Hair follicle dermal papilla cell (primary cell): ENCODE results near the gene GAGE1. TPM values are rescaled to one million over a fixed set of nuclear protein-coding genes. Genes with fewer than 3 reads are reported as not detected.

ENCODE experiments used
- total RNA-seq: library from RNA; depleted of rRNA; stranded (reverse); fragments of >200 nt; gene quantifications from 2 replicates; pipeline ENCODE4 v1.2.3, GENCODE V29; 2012

GAGE1 gene, protein sequence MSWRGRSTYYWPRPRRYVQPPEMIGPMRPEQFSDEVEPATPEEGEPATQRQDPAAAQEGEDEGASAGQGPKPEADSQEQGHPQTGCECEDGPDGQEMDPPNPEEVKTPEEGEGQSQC
- not detected in 2 replicates for total RNA-seq

GRCh38 chrX:49598720-49599119, at the start of gene GAGE1:
Gene GAGE1, plus strand, starts transcription at chrX:49599020. Its CDS starts 1,155 bp downstream, at chrX:49600175.

GRCh38 chrX:49550989-49551388, 47.8 kb upstream of the GAGE1 start, which contains the start of gene GAGE12E:
Gene GAGE12E, plus strand, starts transcription at chrX:49551289. Its CDS starts 1,155 bp downstream, at chrX:49552444.

GRCh38 chrX:49560542-49560941, 38.3 kb upstream of the GAGE1 start, which contains the start of gene GAGE12F:
Gene GAGE12F, plus strand, starts transcription at chrX:49560842. Its CDS starts 1,155 bp downstream, at chrX:49561997.

DNA sequence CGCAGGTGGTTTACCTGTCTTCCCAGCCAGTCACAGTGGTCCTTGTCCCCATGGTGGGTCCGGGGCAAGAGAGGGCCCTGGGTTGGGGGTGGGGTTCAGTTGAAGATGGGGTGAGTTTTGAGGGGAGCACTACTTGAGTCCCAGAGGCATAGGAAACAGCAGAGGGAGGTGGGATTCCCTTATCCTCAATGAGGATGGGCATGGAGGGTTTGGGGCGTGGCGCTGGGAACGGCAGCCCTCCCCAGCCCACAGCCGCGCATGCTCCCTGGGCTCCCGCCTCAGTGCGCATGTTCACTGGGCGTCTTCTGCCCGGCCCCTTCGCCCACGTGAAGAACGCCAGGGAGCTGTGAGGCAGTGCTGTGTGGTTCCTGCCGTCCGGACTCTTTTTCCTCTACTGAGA, 28.7 kb upstream of the GAGE1 start, which contains the start of gene GAGE12G:
Gene GAGE12G, plus strand, starts transcription at position 301 of the 400 bp plus-strand sequence. CDS start 1,155 bp downstream, outside the sequence.

DNA sequence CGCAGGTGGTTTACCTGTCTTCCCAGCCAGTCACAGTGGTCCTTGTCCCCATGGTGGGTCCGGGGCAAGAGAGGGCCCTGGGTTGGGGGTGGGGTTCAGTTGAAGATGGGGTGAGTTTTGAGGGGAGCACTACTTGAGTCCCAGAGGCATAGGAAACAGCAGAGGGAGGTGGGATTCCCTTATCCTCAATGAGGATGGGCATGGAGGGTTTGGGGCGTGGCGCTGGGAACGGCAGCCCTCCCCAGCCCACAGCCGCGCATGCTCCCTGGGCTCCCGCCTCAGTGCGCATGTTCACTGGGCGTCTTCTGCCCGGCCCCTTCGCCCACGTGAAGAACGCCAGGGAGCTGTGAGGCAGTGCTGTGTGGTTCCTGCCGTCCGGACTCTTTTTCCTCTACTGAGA, 19.2 kb upstream of the GAGE1 start, which contains the start of gene GAGE12H:
Gene GAGE12H, plus strand, starts transcription at position 301 of the 400 bp plus-strand sequence. CDS start 1,155 bp downstream, outside the sequence.

GRCh38 chrX:49589196-49589595, 9.6 kb upstream of the GAGE1 start, which contains the start of gene GAGE2A:
Gene GAGE2A, plus strand, starts transcription at chrX:49589496. Its CDS starts 1,155 bp downstream, at chrX:49590651.

Other genes starting within 250 kb of the GAGE1 start
- gene GAGE12C, start 66.8 kb upstream of the GAGE1 start, total RNA-seq = not detected in 2 replicates
- gene GAGE12D, start 57.3 kb upstream of the GAGE1 start, total RNA-seq = not detected in 2 replicates
- not detected in 2 replicates for gene GAGE12E, start 47.7 kb upstream of the GAGE1 start, total RNA-seq
- gene GAGE12F, start 38.2 kb upstream of the GAGE1 start, total RNA-seq = not detected in 2 replicates
- gene GAGE12G, start 28.6 kb upstream of the GAGE1 start, total RNA-seq = not detected in 2 replicates
- gene GAGE12H, start 19.1 kb upstream of the GAGE1 start, total RNA-seq = not detected in 2 replicates
- gene GAGE2A, start 9.5 kb upstream of the GAGE1 start, total RNA-seq = not detected in 2 replicates
- not detected in 2 replicates for gene PAGE1, start 97.0 kb downstream of the GAGE1 start, total RNA-seq
- not detected in 2 replicates for gene PAGE4, start 230.3 kb downstream of the GAGE1 start, total RNA-seq